ENCODE measurements around the gene TFCP2L1.
"Not testable (repeated sequence)": the region's sequence is repeated elsewhere in the genome, so short reads cannot be mapped to it uniquely, and the experiment has no call there.

The TFCP2L1 gene

DNA sequence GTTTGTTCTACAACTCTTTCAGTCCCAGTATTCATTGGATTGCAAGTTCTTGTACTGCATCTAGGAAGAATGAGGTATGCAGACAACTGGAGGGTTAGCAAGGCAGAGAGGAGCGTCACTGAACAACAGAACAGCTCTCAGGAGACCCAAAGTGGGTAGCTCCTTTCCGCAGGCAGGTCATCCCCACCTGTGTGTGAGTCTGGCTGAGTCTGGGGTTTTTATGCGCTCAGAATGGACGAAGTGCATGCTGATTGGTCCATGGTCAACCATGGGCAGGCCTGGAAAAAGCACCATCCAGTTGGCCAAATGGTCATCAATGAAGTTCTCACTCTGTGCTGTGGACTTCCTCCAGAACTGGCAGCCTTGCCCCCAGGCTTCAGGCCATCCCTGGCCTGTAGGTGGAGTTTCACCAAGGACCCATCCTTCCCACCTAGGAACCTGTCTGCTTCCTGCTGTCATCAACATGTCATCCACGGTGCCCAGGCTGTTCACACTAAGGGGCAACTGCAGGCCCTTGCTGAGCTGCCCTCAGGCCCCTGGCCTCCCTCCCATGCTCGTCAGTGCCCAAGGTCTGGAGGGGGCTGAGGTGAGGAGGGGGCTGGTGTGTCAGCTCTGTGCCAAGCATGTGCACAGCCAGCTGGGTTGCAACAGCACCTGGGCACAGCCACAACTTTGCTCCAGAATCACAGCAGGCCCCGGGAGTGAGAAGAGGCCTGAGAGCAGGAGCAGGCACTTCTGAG lies 11.1 kb upstream of the TFCP2L1 start:
- DNase-seq (ENCODE audit: low read depth) = no peak

DNA sequence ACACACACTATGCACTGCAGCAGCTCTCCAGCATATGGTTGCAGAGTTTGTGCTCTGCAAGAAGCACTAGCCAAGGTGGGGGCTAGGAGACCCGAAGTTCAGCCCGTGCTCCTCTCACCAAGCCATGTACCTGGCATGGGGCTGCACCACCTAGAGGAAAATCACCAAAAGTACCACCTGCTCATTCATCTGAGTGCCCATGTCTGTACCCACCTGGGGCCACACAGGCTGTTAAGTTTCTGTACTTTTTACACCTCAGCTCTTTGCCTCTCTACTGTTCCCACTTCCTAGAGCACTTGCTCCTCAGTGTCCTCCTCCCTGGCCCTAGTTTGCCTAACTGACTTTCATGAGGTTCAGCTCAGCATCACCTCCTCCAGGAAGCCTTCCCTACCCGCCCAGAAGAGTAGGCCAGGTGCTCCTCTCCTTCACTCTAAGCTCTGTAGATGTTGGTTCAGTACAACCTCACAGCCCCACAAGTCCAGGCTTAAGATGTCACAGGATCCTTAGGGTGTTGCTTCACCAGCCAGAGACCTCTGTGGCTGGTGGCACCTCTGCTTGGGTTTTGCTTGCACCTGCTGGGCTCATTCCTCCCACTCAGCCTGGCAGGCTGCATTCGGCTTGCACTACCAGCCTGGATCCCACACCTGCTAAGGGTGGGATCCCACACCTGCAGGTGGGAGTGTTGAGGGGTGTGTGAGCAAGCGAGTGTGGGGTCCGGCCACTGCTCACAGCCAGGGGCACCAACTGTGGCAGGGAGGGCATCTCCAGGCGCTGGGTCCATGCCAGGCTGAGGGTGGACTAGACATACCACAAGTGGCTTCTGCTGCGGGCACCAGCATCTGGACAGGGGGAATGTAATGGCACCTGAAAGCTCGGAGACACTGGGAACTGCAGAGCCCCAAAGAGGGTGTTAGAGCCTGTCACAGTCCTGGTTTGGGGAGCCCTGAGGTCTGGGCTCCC lies 10.2 kb upstream of the TFCP2L1 start:
- no peak for DNase-seq (ENCODE audit: low read depth)

DNA sequence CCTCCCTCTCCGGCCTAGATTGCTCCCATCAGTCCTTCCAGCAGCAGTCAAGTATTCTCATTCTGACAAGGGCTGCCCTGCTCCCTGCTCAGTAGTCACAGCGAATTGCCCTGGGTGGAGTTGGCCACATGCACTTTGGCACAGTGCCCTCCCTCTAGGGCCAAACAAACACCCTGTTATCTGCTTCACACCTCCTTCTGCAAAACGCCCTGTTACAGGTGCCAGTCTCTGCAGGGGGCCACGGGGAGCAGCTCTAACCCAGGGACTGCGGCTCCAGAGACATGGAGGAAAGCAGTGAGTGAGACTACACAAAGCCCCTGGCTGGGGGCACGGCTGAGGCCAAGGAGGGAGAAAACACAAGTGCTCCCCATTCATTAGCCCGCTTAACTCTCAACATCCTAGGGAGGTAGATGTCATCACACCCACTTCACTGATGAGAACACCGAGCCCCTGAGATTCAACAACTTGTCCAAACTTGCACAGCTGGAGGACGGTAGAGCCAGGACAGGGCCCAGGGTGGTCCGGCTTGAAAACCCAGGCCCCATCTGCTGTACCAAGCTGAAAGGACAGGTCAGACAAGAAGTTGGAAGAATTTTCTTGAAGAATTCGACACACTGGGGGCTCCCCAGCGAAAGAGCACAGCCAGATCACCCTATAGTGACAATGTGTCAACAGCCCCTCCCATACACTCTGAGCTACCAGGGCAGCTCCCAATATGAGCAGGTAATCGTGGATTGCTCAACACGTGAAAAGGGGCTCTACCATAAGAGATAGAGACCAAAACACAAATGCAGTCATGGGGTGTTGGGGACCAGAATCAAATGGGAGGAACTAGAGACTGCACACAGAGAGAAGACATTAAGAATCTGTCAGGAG lies 8.7 kb upstream of the TFCP2L1 start:
- no peak for DNase-seq (ENCODE audit: low read depth)

DNA sequence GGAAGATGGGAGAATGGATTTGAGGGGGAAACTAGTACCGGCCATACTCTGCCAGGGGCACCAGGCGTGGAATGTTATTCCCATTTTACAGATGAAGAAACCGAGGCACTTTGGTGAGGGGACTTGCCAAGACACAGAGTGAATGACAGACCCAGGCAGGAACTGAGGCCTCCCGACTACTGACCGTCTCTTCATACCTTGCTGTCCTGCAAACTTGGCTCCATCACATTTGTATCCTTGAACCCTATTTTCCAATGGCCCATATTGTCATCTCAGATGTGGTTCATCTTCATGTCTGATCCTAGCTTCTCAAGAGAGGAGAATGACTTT lies 6.2 kb upstream of the TFCP2L1 start:
- no peak for DNase-seq (ENCODE audit: low read depth)

DNA sequence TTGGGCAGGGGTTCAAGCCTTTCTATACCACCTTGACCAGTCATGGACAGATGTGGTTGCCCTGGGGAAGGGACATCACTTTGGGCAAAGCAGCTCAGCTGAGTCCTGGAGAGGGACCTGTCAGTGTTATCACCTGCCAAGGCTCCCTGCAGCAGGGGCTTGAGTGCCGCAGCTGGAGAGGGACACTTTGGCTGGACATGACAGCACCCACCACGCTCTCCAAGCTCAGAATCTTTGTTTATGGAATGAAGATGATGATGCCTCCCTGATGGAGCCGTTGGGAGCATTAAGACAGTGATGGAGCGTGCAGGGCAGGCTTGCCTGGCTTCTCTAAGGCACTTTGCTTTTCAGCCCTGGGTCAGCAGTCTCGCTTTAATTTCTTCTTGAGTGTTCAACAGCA lies 4.3 kb upstream of the TFCP2L1 start:
- no peak for DNase-seq (ENCODE audit: low read depth)

DNA sequence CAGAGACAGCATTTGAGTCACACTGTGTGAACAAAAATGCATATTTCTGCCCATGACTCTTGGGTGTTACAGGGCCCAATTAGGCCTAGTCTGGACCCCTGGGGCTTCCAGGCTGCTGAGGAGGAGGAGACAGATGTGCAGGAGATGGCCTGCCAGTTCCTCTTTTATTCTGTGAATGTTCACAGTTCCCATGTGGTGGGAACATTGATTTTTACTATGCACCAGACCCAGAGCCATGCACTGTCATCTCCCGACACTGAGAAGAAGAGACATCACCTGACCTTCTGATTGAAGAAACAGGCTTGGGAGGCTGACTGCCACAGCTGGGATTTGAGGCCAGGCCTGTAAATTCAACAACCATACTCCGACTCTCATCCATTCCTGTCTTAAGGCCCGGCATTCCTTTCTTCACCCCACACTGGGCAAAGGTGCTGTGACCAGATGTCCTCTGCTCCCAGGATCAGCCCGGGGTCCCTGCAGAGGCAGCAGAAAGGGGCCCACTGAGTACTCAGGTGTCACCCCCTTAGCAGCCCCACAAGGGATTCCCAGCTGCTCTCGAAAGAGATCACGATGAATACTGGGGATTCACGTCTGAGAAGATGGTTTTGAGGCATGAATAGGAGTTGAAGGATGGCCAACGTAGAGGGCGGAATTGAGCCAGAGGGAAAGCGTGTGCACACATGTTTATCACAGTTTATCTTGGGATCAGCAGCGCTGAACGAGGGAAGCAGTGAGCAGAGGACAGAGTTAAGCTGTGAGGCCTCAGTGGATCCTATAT lies 3.6 kb upstream of the TFCP2L1 start:
- no peak for DNase-seq (ENCODE audit: low read depth)

DNA sequence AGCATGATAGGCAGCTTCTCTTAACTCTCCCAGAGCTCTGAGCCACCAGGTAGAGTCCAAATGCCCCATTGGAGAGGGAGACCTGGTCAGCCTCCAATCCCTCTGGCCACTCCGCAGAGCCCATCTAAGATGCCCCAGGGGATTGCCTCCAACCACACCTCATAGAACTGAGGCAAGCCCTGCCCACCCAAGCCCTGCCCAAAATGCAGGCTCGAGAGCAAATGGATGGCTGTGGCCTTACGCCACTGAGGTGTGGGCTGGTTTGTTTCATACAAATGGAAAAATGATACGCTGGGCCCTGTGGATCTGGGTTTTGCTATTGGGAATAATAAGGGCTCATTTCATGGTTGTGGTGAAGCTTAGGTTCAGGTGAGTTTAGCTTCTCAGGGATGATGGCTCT lies 3.0 kb upstream of the TFCP2L1 start:
- DNase-seq (ENCODE audit: low read depth) = no peak

DNA sequence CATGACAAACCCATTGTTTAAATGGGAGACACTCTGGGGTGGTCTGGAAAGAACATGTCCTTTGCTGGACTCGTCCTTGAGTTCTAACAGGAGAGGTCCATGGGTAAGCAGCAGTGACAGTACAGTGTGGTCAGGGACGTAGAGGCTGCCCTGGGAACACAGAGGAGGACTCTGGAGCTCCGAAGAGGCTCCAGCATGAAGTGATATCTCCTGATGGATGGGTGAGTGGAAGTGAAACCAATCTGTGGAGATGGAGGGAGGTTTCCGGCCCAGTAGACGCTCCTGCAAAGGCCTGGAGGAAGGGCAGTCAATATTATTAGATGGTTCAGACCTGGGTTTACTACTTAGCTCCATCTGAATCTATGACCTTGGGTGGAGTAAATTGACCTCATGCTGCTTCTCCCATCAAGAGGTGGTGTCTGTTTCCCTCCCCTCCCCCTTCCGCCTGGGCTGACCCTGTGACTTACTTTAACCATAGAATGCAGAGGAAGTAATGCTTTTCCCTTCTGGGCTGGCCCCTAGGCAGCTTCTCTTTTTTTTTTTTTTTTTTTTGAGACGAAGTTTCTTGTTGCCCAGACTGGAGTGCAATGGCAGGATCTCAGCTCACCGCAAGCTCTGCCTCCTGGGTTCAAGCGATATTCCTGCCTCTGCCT lies 2.3 kb upstream of the TFCP2L1 start:
- no peak for DNase-seq (ENCODE audit: low read depth)

DNA sequence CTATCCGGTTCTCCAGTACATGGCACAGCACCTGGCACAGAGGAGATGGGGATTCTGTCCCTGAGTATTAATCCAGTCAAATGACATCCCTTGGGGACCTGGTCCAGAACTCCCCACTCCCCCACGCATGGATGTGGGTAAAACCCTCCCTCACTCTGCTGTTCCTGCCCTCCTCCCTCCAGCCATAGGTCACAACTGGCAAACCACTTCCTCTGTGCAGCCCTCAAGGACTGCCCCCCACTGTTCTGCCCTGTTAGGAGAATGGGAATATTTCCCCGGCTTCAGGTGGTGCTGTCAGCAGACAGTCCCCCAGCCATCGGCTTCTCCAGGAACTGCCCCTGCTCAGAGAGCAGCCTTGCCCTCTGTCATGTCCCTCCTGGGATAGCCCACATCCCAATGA lies 1.5 kb upstream of the TFCP2L1 start:
- no peak for DNase-seq (ENCODE audit: low read depth)

DNA sequence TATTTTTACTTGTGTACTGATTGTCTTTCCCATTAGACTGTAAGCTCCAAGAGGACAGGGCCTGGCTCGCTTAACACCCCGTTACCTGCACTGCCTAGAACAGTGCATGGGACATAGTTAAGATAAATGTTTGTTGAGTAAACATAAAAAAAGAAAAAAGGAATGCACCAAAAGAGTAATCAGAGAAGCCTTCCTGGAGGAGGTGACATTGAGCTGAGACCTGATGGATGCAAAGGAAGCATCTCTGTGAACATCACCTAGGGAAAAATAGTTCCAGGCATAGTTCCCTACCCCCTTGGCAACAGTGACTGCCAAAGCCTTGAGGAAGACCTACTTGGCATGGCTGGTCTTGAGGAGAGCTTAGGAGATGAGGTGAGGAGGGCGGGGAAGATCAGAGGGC lies 924 bp upstream of the TFCP2L1 start:
- DNase-seq (ENCODE audit: low read depth) = no peak

DNA sequence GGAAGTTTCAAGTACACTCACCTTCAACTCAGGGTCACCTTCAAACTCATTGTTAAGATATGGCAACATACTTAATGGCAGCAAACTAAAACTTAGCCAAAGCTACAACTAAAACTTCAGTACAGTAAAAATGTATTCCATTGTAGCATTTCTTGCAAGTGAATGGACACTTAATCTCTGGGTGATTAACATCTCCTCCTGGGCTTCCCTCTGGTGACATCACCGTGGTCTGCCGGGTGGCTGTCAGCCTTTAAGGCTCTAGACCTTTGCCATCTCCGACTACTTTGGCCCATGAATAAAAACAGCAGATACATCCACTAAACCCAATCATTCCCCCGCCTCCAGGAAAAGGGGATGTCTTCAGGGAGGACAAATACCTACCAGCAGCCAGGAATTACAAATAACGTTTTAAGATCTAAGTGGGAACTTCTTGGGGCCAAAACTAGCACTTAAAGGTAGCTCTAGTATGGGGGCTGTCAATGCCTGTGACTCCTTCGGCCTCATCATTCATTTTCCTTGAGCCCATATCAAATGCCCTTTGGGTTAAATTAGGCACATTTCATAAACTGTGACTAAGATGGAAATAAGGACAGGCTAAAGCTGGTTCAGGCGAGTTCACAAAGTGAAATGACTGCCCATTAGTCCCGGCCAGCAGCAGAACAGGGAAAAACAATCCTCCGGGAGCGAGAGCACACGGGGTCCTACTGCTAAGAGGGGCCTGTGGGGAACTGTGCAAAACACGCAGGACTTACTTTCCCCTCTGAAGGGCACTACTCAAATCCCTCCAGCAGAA lies 1.1 kb downstream of the TFCP2L1 start:
- no peak for DNase-seq (ENCODE audit: low read depth)

DNA sequence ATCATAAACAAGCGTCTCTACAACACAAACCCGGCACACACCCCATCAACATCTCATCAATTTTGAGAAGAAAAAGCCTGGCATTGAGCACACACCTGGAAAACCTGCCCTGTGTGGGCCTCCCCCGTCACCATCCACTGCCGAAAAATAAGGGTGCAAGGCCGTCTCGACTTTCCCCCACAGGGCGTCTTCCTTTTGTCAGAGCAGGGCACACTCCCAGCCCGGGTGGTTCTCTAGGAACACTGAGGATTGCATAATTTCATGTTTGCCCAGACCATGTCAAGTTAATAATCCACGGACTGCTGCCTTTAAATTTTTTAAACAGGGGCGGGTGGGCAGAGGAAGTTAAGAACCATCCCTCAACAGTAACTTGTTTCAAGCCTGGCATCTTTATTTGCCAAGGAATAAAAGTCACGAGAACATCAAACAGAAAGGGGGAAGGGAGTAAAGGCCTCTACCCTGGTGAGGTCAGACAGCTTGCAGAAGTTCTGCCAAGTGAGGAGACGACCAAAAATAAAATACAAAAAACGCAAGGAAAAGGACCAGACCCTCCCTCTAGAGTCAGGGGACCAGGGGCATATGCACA lies 2.1 kb downstream of the TFCP2L1 start:
- DNase-seq (ENCODE audit: low read depth) = no peak

DNA sequence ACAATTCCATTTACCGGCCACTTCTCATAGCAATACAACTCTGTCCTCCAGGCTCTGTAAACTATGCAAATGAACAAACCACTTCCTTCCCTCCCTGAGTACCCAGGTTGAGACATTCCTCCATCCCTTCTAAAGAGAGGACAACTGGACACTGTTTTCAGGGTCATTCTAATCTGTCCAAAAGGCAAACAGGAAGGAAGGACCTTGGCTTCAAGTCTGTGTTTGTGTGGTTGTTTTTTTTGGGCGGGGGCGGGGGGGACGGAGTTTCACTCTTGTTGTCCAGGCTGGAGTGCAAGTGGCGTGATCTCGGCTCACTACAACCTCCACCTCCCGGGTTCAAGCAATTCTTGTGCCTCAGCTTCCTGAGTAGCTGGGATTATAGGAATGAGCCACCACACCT lies 3.3 kb downstream of the TFCP2L1 start:
- no peak for DNase-seq (ENCODE audit: low read depth)

DNA sequence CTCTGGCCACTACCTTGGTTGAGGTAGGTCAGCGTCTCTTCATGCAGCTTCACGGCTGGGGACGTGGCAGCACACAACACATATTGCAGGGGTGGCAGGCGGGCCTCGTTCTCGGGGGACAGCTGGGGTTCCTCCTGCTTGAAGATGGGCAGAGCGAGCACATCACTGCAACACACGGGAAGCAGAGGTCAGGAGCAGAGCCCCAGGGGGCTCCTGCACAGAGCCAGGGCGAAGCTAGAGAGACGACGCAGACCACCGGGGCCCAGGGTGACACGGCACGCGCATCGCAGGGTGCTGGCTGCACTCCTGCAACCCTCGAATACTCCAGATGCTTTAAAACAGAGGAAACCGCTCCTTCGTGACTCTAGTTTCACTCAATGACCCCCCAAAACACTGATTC lies 3.9 kb downstream of the TFCP2L1 start:
- DNase-seq (ENCODE audit: low read depth) = no peak

DNA sequence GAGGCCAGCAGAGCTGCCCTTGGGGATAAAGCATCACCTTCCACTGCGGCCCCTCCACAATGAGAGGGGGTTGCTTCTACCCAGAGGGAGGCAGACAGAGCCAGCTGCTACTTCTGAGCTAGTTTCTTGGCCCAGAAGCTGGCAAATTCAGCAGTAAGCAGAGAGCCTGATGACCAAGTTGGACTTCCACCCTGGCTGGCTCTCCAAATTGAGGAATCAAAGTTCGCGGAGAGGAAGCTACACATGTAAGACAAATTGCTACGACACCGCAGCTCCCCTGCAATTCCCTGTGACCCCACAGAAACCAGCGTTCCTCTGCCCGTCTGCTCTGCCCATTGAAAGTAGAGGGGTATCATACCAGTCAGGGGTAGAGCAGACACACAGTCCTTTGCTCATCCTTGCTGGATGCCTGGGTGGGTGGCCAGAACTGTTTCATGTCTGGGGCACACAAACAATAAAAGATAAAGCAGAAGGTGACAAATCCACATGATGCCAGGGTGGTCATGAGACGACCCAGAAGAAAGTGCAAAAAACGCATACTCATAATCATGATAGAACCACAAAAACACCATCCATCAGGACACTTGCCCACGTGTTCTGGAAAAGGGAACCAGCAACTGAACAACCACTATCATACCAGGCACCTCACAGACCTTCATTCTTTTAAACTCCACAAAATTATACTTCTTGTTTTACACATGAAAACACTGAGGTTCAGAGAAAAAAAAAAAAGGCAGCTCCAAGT lies 5.4 kb downstream of the TFCP2L1 start:
- no peak for DNase-seq (ENCODE audit: low read depth)

DNA sequence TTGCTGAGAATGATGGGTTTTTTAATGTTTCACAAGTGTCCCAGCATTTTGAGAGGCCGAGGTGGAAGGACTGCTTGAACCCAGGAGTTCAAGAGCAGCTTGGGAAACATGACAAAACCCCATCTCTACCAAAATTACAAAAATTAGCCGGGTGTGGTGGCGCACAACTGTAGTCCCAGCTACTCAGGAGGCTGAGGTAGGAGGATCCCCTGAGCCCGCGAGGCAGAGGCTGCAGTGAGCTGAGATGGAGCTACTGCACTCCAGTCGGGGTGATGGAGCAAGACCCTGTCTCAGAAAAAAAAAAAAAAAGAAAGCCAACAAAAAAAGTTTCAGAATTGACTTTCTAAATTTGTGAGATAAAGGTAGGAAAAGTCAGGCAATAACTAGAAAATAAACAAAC lies 8.7 kb downstream of the TFCP2L1 start:
- no peak for DNase-seq (ENCODE audit: low read depth)

DNA sequence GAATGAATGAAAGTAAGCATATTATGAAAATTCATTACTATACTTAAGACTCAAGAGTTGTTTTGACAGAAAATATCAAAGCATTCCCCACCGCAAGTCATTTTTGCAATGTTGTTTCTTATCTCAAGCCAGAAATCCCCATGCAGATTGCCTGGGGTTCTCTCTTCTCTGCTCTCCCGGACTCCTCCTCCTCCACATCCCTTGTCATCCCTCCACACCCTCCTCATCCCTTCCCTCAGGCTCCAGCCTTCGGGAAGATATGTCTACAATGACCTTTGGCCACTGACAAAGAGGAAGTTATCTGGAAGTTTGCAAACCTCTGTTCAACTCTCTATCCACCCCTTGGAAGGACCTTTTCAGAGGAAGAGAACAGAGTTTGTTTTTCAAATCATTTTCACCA lies 11.9 kb downstream of the TFCP2L1 start:
- no peak for DNase-seq (ENCODE audit: low read depth)

DNA sequence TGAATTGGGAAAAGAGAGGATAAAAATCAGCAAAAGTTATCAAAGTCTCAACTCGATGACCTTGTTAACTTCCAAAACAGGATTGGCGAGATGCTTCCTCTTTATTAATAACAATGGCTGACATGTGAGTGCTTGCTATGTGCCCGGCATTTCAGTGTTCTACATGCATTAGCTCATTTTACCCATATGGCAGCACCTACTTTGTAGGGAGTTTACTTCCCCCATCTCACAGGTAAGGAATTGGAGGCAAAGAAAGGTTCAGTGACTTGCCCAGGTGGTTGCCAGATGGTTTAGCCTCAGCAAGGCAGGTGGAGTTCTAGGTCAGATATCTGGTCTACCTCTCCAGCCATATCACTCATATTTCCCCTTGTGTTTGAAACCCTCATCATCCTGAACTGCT lies 12.4 kb downstream of the TFCP2L1 start:
- no peak for DNase-seq (ENCODE audit: low read depth)

DNA sequence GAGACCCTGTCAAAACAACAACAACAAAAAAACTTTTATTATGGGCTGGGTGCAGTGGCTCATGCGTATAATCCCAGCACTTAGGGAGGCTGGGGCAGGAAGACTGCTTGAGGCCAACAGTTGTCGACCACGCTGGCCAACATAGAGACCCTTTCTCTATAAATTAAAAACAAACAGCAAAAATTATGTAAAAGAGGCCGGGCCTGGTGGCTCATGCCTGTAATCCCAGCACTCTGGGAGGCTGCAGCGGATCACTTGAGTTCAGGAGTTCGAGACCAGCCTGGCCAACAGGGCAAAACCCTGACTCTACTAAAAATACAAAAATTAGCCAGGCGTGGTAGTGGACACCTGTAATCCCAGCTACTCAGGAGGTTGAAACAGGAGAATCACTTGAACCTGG lies 15.6 kb downstream of the TFCP2L1 start:
- not testable (repeated sequence) for DNase-seq (ENCODE audit: low read depth)

All from stimulated activated CD8-positive, alpha-beta memory T cell treated with anti-CD3 and anti-CD28 coated beads, Interleukin-15, amount 100 ng/mL, for 1 hour (primary cell).